GM18909 (cell line): ENCODE results near the gene ATP5F1E.

Source experiments
- ATAC-seq: cut with Tn5 transposase; IDR thresholded peaks from one replicate; pipeline ENCODE4 v1.9.1; 2021; ENCODE audit warnings: mild to moderate bottlenecking; ENCODE audit not compliant: unreplicated experiment, poor library complexity

Gene ATP5F1E

DNA sequence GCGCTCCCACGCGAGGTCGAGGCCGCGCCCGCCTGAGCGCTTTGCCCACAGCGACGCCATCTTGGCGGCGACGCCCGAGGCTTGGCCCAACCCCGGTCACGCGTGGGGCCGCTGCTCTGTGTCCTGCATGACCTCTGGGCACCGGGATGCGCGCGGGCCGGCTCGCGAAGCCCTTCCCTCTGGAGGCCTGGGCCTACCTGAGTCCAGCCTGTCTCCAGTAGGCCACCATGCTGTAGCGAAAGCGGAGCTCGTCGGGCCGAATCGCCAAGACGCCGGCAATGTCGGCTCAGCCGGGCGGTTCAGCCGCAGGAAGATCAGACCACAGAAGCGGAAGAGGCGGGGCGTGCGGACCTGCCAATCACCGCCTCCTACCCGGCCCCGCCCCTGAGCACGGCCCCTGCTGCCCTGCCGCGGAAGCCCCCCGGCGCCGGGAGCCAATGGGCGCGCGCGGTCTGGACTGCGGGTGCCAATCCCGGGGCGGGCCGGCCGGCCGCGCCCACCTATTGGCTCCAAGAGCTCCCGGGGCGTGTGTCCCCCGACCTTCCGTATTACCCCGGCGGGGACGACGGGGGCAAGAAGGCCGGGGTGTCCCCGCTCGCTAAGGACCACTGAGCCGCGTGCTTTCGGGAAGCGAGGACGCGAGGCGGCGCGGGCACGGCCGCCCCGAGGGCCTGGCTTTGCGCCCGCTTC is at the start of gene ATP5F1E:
Gene ATP5F1E (minus strand): TSS at position 313 of the 690 bp plus-strand sequence. CDS start 84 bp downstream, at position 229.
- peak; percentile 94 for ATAC-seq

DNA sequence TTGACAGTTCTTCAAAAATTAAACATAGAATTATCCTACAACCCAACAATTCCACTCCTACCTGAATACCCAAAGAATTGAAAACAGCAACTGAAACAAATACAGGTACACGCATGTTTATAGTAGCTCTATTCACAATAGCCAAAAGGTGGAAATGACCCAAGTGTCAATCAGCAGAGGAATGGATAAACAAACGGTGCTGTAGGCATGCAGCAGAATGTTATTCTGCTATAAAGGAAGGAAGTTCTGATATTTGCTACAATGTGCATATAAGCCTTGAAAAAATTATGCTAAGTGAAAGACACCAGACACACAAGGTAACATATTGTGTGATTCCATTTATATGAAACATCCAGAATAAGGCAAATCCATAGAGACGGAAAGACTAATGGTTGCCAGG is 48.9 kb upstream of the ATP5F1E start:
- no peak for ATAC-seq

DNA sequence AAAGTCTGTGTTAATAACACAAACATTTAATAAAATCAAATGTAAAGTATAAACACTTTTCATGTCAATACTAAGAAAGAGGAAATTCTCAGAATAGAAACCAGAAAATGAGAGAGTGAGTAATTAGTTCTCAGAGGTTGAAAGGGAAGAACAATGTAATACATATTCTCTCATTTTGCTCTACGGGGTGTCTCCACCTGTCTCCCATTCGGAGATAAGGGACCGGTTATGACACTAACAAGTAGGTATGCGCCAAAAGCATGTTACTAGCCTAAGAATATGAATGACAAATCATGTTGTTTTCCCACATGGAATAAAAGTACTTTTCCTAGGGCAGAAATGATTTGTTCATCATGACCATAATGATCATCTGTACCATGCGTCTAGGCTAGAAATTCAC is 46.1 kb upstream of the ATP5F1E start:
- no peak for ATAC-seq

DNA sequence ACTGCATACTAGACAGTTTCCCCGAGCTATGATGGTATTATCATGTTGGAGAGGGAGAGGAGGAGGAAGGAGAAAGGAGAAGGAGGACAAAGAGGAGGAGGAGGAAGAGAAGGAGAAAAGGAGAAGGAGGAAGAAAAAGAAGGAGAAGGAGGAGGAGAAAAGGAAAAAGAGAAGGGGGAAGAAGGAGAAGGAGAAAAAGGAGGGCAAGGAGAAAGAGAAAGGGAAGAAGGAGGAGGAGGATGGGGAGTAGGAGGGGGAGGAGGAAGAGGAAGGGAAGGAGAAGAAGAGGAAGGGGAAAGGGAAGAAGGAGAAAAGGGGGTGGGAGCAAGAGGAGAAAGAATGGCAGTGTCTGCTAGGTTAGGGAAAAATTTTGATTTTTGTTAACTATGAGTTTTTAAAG is 45.6 kb upstream of the ATP5F1E start:
- ATAC-seq: no peak

DNA sequence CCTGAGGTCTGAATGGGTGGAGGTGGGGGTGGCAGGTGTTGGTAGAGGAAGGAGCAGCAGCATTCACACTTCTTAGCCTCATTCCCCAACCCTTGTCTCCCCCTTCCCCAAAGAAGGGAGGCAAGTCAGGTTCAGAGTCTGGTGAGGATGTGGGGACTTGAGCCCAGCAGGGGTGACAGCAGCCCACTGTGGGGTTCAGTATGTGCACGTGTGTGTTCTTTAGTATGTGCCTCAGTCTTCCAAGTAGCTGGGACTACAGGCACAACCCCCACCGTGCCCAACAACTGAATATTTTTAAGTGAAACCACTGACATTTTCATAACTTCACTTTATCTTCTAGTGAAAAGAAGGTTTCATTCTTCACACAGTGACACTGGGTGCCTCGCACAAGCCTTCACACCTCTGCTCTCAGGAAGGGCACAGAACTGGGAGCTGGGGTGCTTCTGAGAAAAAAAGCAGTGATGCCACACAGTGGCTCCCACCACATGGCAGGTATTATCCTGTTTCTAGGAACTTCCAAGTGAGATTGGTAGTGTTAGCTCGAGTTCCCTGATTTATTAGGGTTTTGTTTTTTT is 43.9 kb upstream of the ATP5F1E start:
- ATAC-seq: no peak

DNA sequence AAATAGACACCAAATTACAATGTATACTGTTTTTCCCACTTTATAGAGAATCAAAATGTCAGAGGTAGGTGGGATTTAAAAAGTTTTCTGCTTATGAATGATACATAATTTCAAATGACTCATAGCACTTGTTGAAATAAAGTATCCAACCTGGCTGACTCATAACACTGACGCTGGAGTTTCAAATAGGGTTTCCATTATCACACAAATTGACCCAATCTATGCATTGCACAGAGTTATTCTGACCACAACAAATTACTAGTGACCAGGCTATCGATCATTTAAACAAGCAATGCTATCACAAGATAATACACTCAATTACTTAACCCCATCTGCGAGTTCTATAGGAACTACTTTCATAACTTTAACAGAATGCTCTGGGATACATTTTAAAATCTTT is 42.3 kb upstream of the ATP5F1E start:
- ATAC-seq: no peak

DNA sequence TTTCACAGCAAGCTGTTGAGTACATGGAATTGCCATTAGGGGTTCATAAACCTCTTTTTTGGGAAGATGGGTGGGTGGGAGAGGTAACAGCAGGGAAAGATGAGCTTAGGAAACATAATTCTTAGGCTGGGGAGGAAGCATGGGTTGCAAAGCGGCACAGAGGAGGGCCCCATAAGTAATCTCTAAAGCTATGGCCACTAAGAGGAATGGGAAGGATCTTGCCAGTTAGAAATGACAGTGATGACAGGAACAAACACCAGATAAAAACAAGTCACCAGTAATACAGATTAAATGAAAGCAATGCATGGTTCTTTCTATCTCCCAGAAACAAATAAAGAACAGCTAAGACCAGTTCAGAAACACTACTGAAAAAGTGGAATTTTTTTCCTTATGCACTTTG is 41.4 kb upstream of the ATP5F1E start:
- ATAC-seq: no peak

DNA sequence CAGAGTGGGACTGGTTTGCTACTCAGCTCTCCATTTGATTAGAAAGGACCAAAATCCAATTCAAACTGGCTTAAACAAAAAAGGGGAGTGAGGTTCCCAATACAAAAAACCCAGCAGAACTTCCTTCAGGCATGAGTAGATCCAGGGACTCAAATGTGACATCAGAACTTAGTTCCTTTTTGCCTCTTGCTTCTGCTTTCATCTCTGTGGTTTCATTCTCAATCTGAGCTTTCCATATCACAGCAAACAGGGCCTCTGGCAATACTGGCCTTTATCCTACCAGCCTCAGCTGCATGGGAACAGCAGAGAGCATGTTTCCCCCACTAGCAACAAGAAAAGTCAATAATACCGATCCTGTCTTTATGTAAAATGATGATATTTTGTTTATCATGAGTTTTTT is 39.1 kb upstream of the ATP5F1E start:
- no peak for ATAC-seq

DNA sequence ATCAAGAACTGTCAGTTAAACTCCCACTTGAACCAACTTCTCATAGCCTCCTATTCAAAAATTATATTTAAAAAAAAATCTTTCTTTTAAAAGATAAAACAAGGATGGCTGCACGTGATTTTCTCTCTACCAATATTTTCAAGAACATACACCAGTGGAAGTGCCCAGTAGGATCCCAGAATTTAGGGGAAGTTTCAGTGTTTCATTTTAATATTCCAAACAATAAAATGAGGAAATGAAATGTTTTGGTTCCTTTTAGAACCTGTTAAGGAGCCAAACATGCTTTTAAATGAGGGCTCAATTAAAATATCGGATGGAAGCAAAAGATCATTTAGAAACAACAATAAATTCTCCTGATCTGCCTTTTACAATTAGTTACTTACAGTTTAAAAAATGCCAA is 36.9 kb upstream of the ATP5F1E start:
- no peak for ATAC-seq

DNA sequence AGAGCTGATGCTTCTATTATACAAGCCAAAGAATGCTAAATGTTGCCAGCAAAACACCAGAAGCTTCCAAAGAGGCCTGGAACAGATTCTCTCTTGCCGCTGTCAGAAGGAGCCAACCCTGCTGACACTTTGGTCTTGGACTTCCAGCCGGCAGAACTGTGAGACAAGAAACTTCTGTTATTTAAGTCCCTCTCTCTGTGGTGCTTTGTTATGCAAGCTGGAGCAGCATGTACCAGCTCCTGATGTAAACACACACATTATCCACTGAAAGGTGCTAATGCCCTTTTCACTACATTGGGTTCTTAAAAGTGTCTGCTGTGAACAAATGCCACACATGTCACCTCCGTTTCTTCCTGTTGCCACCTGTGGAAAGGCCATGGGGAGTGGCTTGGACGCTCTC is 36.4 kb upstream of the ATP5F1E start:
- ATAC-seq: no peak

DNA sequence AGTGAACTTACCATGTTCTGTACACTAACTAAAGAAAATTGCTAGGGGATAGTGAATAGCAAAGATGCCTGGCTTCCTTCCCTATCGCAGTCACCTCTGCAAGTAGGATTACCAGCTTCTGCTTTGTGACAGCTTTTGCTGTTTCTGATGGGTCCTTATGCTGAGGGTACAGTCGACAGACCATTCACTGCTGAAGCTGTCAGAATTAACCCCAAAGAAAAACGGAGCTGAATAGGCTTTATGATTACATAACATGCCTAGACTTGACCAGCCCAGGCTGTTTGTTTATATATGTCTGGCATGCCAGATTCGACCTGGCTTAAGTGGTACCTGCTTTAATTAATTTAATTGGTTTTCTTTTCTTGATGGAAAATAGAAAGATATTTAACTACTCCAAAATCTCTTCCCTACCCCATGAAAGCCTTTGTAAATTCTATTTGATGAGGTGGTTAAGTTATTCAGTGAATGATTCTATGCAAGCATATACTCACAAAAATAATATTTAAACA is 32.1 kb upstream of the ATP5F1E start:
- ATAC-seq: no peak

DNA sequence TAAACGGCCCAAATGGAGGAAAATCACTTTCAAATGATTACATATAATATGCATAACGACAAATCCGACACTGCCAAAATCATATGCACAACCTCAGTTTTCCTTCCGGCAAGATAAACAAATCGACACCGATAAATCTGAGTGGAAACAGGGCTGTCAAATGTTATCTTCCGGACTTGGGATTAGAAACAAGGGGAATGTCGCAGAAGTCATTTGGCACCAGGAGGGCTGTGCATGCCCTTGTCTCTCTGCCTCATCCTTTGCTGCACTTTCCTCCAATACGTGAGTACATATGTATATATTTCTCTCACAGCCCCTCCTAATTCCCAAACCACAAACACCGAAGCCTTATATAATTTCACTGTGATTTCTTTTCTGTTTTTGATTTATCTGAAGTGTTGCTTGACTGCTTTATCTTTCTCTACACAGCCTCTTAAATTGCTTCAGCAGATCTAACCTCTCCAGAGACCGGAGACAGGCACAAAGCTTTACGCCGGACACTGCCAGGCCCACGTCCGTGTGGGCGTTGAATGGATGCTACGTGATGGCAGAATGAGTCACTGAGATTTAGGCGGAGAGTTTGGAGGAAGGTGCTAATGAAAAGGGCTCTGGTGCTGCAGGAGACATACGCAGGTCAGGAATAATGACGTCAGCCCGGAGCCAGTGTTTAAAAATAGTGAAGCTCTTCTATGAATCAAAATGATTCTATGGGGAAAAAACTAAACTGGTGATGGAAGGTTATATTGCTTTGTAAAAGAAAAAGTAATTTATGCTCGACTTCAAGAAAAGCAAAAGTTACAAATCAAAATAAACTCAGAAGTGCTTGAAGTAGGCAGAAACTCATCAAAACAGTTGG is 31.5 kb upstream of the ATP5F1E start:
- no peak for ATAC-seq

DNA sequence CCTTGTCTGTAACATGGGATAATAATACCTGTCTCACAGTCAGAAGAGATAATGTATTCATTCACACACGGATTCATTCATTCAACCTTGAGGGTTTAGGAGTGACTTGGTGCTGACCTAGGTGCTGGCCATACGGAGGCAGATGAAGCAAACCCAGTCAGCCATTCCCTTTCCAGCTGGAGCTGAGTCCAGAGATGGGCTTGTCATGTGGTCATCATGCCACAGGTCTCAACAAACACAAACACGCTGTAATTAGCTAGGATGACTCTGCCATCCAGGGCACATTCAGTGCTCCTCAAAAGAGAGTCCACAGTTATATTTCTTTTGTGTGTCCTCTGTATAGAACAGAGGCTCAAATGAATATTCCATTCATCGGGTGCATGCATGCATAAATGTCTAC is 29.9 kb upstream of the ATP5F1E start:
- no peak for ATAC-seq

DNA sequence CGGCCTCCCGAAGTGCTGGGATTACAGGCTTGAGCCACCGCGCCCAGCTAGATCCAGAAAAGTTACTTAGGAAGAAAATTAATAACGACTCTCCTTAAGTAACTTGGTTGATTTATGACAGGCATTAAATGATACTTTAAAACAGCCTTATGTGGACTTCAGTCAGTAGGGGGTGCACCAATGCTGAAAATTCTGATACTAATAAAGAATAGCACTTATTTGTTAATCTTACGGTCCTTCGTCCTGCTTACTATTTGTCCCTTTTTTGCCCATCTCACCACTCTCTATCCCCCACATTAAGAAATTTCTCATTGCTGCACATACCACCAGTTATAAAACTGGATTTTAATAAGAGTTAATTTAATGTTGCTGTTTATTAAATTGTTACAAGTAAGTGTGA is 23.2 kb upstream of the ATP5F1E start:
- no peak for ATAC-seq

DNA sequence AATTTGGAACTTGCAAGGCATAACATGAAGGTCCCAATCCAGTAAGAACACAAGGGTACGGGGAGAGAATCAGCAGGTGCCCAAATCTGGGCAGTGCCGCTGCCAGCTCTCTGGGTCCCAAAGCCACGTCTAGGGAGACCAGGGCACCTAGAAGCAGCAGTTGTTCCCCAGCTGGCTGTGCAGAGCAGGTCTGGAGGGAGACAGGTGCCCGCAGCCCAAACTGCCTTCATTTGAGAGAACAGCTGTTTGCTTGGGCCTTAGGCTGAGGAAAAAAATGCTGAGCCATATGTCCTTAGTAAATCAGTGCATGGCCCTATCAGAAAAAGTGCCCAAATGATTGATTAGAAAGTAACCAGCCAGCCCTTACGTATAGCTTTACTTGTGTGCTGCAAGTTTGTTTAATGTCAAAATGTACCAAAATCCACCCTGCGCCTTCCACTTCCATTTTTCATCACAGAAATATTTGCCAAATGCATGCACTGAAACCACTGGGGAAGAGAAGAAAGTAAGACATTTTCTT is 19.6 kb upstream of the ATP5F1E start:
- ATAC-seq: no peak

DNA sequence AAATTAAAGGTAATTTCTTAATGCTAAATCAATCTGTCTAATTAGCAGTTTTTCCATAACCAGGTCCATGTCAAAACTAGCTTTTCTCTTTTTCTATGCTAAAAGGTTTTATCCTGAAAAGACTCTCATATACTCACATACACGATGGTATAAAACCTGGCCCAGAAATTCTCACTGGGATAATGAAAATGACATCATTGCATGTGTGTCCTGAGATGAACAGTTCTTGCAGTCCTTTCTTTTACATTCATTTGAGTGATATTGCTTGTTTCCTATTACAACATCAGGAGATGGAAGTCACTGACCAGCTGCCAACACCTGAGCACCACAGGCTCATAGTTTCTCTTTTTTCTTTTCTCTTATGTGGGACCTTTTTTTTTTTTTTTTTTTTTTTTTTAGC is 18.3 kb upstream of the ATP5F1E start:
- ATAC-seq: no peak

DNA sequence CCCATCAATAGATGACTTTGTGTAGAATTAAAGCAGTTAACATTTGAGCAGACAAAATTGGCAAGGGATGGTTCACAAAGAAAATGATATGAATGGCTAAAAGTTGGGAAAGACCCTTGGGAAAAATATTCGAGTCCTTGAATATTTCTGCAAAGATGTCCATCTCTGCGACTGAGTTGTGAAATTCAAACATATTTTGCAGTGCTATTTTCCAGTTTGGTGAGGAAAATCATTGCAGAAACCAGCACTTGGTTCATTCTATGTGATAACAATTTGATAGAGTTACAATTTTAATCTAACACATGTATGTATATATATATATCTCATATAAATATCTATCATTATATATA is 16.5 kb upstream of the ATP5F1E start:
- no peak for ATAC-seq

DNA sequence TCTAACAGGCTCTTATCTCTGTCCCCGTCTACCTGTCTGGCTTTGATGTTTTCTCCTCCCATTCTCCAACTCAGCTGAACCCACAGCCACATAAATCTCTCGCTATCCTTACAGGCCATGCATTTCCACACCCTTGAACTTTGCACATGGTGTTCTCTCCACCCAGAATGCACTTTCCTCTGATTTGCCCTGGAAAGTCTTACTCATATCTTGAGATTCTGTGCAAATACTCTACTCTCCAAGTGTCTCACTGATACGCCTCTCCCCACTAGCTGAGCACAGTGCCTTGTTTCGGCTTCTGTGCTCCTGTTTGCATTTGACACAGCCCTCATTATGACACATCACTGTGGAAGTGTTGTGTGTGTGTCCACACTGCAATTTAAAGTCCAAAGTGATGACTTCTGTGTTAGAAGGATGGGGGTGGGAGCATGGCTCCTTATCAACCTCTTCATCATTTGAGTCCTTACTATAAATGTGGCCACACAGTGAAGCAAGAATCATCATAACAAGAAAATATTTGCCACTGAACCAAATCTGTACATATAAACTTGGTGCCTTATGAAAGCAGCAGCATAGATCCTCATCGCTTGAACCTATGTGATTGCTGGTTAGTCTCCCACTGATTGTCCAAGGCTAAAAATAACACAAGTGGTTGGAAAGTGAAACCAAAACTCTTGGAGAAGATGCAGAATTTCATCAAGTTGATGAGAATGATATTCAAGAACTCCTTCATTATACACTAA is 16.0 kb upstream of the ATP5F1E start:
- no peak for ATAC-seq

DNA sequence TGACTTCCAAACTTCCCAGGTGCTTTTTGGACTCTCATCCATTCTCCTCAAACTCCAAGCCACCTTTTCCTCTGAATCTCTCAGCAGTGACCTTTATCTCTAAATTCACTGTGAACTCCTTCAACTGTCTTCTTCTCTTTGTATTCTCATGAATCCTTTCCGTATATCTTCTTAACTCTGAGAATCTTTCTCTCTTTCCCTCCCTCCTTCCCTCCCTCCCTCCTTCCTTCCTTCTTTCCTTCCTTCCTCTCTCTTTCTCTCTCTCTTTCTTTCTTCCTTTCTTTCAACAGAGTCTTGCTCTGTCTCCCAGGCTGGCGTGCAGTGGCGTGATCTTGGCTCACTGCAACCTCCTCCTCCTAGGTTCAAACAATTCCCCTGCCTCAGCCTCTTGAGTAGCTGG is 14.7 kb upstream of the ATP5F1E start:
- no peak for ATAC-seq

DNA sequence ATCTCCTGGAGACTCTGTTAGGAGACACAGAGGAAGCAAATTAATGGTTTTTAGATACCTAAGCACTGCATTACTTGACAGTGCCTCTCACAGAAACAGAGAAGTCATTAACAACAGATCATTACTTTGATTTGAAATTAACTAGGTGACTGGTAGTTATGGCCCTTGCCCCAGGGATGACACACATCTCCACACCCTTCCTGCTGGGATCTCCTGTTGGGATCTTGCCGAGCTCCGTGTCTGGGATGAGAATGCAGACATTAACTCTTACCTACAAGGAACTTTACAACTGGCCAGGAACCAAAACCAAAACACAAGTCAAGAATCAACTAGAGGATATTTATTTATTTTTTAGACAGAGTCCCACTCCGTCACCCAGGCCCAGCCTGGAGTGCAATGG is 12.7 kb upstream of the ATP5F1E start:
- ATAC-seq: no peak

DNA sequence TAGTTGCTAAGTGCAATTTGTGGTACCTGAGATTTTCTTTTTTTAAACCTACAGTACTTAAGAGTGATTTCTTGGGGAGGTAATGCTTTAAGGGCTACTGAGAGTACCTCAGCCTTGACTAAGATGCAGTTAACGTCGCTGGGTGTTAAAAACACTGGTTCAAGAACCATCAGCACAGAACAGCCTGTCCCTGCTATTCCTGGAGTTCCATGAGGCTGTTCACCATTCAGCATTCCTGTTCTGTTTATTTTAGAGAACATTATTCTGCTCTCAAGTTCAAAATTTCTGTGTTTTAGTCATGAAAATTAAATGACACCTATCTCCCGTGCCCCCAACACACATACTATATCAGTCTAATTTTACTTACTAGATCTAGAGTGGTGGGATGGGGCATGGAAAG is 12.2 kb upstream of the ATP5F1E start:
- ATAC-seq: no peak
